ENCODE results near the gene DIPK2B.

The DIPK2B gene

GRCh38 chrX:45200741-45201234 is at the start of gene DIPK2B:
Gene DIPK2B (minus strand): TSS chrX:45200876. CDS start chrX:45200826, 50 bp downstream.
- no peak for DNase-seq (ENCODE audit: low read depth, low spot score)

DNA sequence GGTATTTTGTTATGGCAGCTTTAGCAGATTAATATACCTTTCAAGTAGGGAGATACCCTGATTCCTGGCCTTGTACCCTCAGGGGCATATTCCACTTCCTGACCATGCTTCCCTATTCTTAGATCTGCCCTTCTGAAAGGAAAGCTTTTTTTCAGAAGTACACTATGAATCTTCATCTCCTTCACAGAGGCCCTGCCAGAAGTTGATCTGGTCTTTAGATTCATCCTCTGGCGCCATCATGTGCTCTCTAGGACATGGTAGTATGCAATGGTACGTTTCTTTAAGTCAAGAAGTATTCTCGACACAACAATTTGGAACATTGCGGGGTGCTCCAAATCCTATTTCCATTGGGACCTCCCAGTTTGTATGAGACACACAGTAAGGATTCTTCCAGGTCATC is 39.6 kb upstream of the DIPK2B start:
- DNase-seq (ENCODE audit: low read depth, low spot score): no peak

DNA sequence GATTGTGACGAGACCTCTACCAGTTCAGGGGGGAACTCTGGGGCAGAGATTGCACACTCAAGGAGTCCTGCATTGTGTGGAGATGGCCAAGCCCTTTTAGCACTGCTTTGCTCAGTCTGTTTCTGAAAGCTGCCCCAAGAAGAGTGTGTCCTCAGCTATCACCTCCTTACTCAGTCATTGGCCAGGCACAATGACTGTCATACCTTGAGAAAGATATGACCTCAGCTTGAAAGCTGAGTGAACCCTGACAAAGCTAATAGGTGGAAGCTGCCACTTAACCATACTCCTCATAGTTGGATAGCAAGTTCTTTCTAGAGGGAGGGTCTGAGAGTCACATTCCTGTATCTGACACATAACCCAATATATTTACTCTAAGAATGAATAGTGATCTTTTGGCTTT is 37.8 kb upstream of the DIPK2B start:
- DNase-seq (ENCODE audit: low read depth, low spot score): no peak

- DNase-seq (ENCODE audit: low read depth, low spot score): no peak
These were observed 32.9 kb upstream of the DIPK2B start for GRCh38 chrX:45233531-45233930.

DNA sequence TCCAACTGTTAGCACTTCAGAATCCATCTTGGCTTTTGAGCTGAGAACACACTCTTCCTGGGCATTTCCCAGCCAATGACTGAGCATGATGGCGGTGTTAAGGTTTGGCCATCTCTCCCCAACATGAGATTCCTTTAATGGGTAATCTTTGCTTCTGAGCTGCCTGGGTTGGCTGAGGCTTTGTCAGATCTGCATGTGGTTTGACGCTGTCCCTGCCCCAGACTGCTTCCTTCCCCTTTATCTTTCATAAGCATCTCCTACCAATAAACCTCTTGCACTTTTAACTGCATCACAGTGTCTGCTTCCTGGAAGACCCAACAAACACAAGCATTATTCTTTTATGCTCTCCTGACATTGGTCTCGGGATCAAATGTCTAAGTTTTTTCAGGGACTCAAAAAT is 31.5 kb upstream of the DIPK2B start:
- no peak for DNase-seq (ENCODE audit: low read depth, low spot score)

GRCh38 chrX:45230410-45230809 is 29.7 kb upstream of the DIPK2B start:
- DNase-seq (ENCODE audit: low read depth, low spot score): no peak

DNA sequence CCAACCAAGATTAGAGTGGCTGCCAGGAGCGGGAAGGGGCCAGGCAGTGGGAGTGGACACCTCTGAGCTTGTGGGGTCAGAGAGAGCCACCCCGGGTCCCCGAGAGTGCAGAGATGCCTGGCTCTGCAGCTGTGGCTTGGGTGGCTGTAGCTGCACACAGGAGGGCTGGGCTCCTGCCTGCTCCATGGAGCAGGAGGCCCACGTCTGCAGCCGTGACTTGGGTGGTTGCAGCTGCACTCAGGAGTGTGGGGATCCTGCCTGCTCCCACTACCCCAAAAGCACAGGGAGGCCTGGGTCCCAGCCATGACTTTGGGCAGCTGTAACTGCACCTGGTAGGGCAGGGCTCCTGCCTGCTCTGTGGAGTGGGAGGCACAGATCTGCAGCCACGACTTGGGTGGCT is 28.7 kb upstream of the DIPK2B start:
- DNase-seq (ENCODE audit: low read depth, low spot score): no peak

DNA sequence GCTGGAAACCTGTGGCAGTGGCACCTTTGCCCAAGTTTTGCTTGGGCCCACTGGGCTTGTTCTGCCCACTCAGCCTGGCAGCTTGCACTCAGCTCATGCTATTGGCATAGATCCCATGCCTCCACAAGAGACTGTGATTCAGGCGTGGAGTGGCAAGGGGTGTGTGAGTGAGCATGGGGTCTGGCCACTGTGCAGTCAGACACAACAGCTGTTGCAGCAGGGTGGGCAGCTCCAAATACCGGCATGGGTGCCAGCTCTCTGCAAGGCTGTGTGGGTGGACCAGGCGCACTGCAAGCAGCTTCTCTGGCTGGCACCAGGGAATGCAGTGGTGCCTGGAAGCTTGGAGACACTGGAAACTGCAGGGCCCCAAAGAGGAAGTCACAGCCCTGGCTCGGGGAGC is 27.4 kb upstream of the DIPK2B start:
- no peak for DNase-seq (ENCODE audit: low read depth, low spot score)

- no peak for DNase-seq (ENCODE audit: low read depth, low spot score)
These were observed 7.6 kb upstream of the DIPK2B start for GRCh38 chrX:45208121-45208856.

DNA sequence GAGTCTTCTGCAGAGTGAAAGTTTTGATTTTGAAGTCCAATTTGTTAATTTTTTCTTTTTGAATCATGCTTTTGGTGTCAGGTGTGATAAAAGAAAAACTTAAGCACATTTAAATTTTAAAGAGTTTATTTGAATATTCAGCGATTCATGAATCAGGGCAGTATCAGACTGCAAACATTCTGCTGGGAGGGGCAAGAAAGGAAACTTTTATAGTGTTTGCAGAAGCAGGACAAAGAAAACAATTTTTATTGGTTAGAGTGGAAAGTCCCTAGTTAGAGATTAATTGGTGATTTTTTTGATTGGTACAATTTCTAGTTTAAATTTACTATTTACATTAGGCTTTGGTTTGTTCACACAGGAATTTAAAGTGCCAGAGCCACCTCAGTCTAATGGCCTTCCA is 1.5 kb upstream of the DIPK2B start:
- no peak for DNase-seq (ENCODE audit: low read depth, low spot score)

DNA sequence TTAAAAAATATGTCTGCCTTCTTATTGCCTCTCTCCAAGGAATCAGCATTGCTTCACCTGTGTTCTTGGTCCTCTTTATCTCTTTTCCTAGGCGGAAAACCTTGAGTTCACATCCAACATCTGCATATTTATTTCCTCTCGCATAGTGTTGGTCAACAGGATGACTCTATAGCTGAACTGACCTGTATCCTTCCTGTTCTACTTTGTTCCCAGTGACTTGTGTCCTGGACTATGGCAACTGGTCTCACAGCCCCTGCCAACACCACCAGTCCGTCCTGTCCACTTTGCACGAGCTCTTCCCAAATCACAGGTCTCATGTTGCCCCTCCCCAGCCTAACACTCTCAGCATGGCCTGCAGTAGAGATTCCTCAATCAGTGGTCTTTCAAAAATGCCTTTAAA is 2.0 kb downstream of the DIPK2B start:
- DNase-seq (ENCODE audit: low read depth, low spot score): no peak

- DNase-seq (ENCODE audit: low read depth, low spot score): no peak
These were observed 2.4 kb downstream of the DIPK2B start for GRCh38 chrX:45198301-45198700.

GRCh38 chrX:45196701-45197100 is 4.0 kb downstream of the DIPK2B start:
- no peak for DNase-seq (ENCODE audit: low read depth, low spot score)

DNA sequence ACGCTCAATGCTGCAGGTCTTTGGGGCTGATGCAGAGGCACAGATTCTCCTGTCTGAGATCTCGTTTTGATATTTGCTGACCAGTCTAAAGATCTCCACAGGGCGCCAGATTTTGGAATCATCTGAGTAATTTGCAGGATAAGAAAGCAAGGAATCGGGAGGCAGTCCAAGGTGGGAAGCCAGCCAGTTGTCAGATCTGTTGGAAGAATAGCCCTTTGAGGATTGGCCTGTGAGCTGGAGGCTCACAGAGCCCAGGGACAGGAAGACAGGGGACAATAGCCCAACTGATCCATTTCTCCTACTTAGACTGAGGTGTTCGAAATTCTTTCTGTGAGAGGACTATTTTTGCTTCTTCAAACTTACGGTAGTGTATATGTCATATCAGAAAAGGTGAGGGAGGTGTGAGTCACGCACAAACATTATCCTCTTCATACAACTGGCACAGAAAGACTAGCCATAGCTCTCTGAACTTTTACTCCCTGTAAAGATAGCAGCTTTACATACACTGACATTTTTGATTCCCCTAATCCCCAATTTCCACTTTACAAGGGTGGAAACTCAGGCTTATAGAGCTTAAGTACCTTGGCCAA is 8.8 kb downstream of the DIPK2B start:
- DNase-seq (ENCODE audit: low read depth, low spot score): no peak

GRCh38 chrX:45191383-45191782 is 9.3 kb downstream of the DIPK2B start:
- no peak for DNase-seq (ENCODE audit: low read depth, low spot score)

- DNase-seq (ENCODE audit: low read depth, low spot score): no peak
These were observed 12.9 kb downstream of the DIPK2B start for GRCh38 chrX:45187731-45188130.

GRCh38 chrX:45186643-45187026 is 14.0 kb downstream of the DIPK2B start:
- no peak for DNase-seq (ENCODE audit: low read depth, low spot score)

DNA sequence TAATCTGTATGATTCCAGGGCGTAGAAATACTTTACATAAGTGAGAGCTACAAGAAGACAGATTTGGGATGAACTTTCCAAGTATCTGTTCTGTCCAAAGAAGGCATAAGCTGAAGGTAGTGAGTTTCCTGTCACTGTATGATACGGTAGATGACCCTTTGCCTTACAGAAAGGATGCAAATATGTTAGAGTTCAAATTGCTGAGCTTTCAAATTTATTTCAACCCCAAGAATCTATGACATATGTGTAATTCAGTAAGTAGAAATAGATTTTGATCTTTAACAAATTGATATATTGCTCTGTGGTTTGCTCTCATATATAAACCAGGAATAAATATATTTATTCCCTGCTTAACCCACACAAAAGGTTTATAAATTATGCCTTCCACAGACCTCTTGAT is 16.5 kb downstream of the DIPK2B start:
- no peak for DNase-seq (ENCODE audit: low read depth, low spot score)

DNA sequence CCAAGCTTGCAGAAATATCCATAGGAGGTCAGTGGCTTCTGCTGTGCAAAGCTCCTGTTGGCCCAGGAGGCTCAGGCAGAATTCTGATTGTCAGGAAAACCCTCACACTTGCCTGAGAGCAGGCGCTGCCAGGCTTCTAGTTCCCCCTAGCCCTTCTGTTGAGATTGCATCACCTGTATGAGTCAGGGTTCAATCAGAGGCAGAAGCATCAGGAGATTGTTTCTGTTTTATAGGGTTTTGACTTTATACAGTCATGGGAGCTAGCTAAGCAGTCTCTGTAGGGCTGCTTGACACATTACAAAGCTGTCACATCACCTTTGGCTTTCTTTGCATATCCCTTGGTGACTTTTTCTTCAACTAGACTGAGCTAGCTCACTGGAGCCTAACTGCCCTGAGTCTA is 27.8 kb downstream of the DIPK2B start:
- no peak for DNase-seq (ENCODE audit: low read depth, low spot score)

- no peak for DNase-seq (ENCODE audit: low read depth, low spot score)
These were observed 33.9 kb downstream of the DIPK2B start for GRCh38 chrX:45166781-45167180.

GRCh38 chrX:45165726-45166125 is 35.0 kb downstream of the DIPK2B start:
- DNase-seq (ENCODE audit: low read depth, low spot score): no peak

- no peak for DNase-seq (ENCODE audit: low read depth, low spot score)
These were observed 35.7 kb downstream of the DIPK2B start for GRCh38 chrX:45164995-45165394.

GRCh38 chrX:45164021-45164621 is 36.6 kb downstream of the DIPK2B start:
- no peak for DNase-seq (ENCODE audit: low read depth, low spot score)
